HFF-Myc (cell line): Measurements from ENCODE around the gene COP1.

Experiments used
- DNase-seq: peaks from one replicate; pipeline ENCODE4 v3.0.0-alpha.2; 2011; ENCODE audit warnings: low read depth; ENCODE audit errors: extremely low read depth
- H3K4me3 ChIP-seq: replicated peaks from 2 replicates; pipeline ENCODE4 v1.5.1; 2011; ENCODE audit warnings: low read depth, mild to moderate bottlenecking, control low read depth, low read length
- CTCF ChIP-seq: IDR thresholded peaks from 2 replicates; pipeline ENCODE4 v1.5.1; 2012; ENCODE audit warnings: mild to moderate bottlenecking, low read depth, low read length, control low read depth; ENCODE audit errors: missing control alignments

COP1 gene

GRCh38 chr1:176165573-176165972 lies 41.5 kb downstream of the COP1 start:
- no peak overlapping the region for H3K4me3 ChIP-seq
- DNase-seq: no peak
- TF ChIP-seq CTCF: no peak

GRCh38 chr1:176164014-176164678 lies 42.9 kb downstream of the COP1 start:
- no peak overlapping the region for H3K4me3 ChIP-seq
- no peak for TF ChIP-seq CTCF
- DNase-seq: no peak

GRCh38 chr1:176159993-176160392 lies 47.1 kb downstream of the COP1 start:
- DNase-seq: no peak
- no peak overlapping the region for H3K4me3 ChIP-seq
- no peak for TF ChIP-seq CTCF

- no peak for TF ChIP-seq CTCF
- H3K4me3 ChIP-seq: no peak overlapping the region
- no peak for DNase-seq
Observed at GRCh38 chr1:176157995-176158394, 49.1 kb downstream of the COP1 start.

GRCh38 chr1:176149939-176150807 lies 56.9 kb downstream of the COP1 start:
- no peak for TF ChIP-seq CTCF

GRCh38 chr1:176144526-176144925 lies 62.6 kb downstream of the COP1 start:
- DNase-seq: no peak
- no peak overlapping the region for H3K4me3 ChIP-seq

More at GRCh38 chr1:176149939-176150807, 56.9 kb downstream of the COP1 start:
- H3K4me3 ChIP-seq: no peak overlapping the region
- DNase-seq: no peak

More at GRCh38 chr1:176144526-176144925, 62.6 kb downstream of the COP1 start:
- no peak for TF ChIP-seq CTCF
